CD14-positive monocyte (primary cell): Measurements from ENCODE around the gene WDR38. TPM values are rescaled to one million over a fixed set of nuclear protein-coding genes. Genes with fewer than 3 reads are reported as not detected.

Experiments used
- DNase-seq, 3 donors: peaks; one replicate each; pipeline ENCODE4 v3.0.0-alpha.2; 2011 to 2022
- H2AFZ ChIP-seq: 2 replicates; pipeline ENCODE4 v1.6.0; 2012; ENCODE audit warnings: mild to moderate bottlenecking, low read depth, low read length, inconsistent platforms; ENCODE audit not compliant: insufficient read depth, poor library complexity, severe bottlenecking
- H3K27ac ChIP-seq, 2 donors: 1 replicate in 1 of 2; 2 replicates in 1 of 2; pipeline ENCODE4 v1.5.1; 2012 to 2013; ENCODE audit warnings: low read length in 2 of 2, control low read depth in 1 of 2, inconsistent platforms in 1 of 2, low read depth in 1 of 2, mild to moderate bottlenecking in 1 of 2
- H3K27me3 ChIP-seq, 2 donors: one replicate each; pipeline versions ENCODE4 v1.6.0 to v1.6.1; 2011 to 2013; ENCODE audit warnings: low read length in 2 of 2; ENCODE audit not compliant: control insufficient read depth in 2 of 2, insufficient read depth in 2 of 2
- H3K36me3 ChIP-seq, 2 donors: replicated peaks in 1 of 2; 1 replicate in 1 of 2; 2 replicates in 1 of 2; pipeline versions ENCODE4 v1.5.1 to v1.6.1; 2012 to 2013; ENCODE audit warnings: low read length in 2 of 2, control low read depth in 1 of 2, inconsistent platforms in 1 of 2, mild to moderate bottlenecking in 1 of 2; ENCODE audit not compliant: insufficient read depth in 2 of 2, control insufficient read depth in 1 of 2
- H3K4me1 ChIP-seq, 2 donors: 1 replicate in 1 of 2; 2 replicates in 1 of 2; pipeline versions ENCODE4 v1.5.1 to v1.6.1; 2012 to 2013; ENCODE audit warnings: low read length in 2 of 2, control low read depth in 1 of 2, inconsistent platforms in 1 of 2, mild to moderate bottlenecking in 1 of 2, moderate library complexity in 1 of 2; ENCODE audit not compliant: insufficient read depth in 2 of 2, control insufficient read depth in 1 of 2
- H3K4me2 ChIP-seq: replicated peaks from 2 replicates; pipeline ENCODE3; 2012; ENCODE audit warnings: low read length, moderate library complexity, mild to moderate bottlenecking; ENCODE audit not compliant: poor library complexity, severe bottlenecking; ENCODE audit errors: extremely low read depth
- H3K4me3 ChIP-seq, 3 experiments: fragments of 200-600 bp in 1 of 3; sonication (generic) in 1 of 3; replicated peaks in 1 of 3; 1 replicate in 2 of 3; 2 replicates in 1 of 3; pipeline ENCODE4 v1.5.1; 2011 to 2013; ENCODE audit warnings: low read length in 3 of 3, mild to moderate bottlenecking in 3 of 3, control low read depth in 2 of 3, low read depth in 2 of 3, inconsistent platforms in 1 of 3, moderate library complexity in 1 of 3
- H3K79me2 ChIP-seq: 2 replicates; pipeline ENCODE4 v1.6.0; 2012; ENCODE audit warnings: mild to moderate bottlenecking, control low read depth, inconsistent platforms, low read length, moderate library complexity; ENCODE audit not compliant: insufficient read depth
- H3K9ac ChIP-seq: 2 replicates; pipeline ENCODE4 v1.6.0; 2017; ENCODE audit warnings: low read length, mild to moderate bottlenecking; ENCODE audit not compliant: insufficient read depth, poor library complexity, severe bottlenecking
- H3K9me3 ChIP-seq, 2 donors: replicated peaks in 1 of 2; 1 replicate in 1 of 2; 2 replicates in 1 of 2; pipeline versions ENCODE4 v1.5.1 to v1.6.1; 2012 to 2013; ENCODE audit warnings: low read length in 2 of 2, control low read depth in 1 of 2; ENCODE audit not compliant: control insufficient read depth in 1 of 2, insufficient read depth in 1 of 2
- H4K20me1 ChIP-seq: 2 replicates; pipeline ENCODE4 v1.6.0; 2012; ENCODE audit warnings: mild to moderate bottlenecking, low read length, control low read depth, moderate library complexity; ENCODE audit not compliant: insufficient read depth
- H3K27ac Mint-ChIP-seq, 7 donors: one replicate each; pipeline ENCODE4 v1.8.0; 2020; ENCODE audit warnings: mild to moderate bottlenecking in 7 of 7, mixed read lengths in 7 of 7, moderate library complexity in 6 of 7, inconsistent platforms in 2 of 7
- H3K27me3 Mint-ChIP-seq, 3 donors: one replicate each; pipeline ENCODE4 v1.8.0; 2021 to 2022; ENCODE audit warnings: low read depth in 3 of 3, mild to moderate bottlenecking in 3 of 3, mixed read lengths in 3 of 3, moderate library complexity in 3 of 3, inconsistent platforms in 1 of 3
- H3K36me3 Mint-ChIP-seq, 2 donors: one replicate each; pipeline ENCODE4 v1.8.0; 2020; ENCODE audit warnings: mixed read lengths in 2 of 2, inconsistent platforms in 1 of 2, mild to moderate bottlenecking in 1 of 2
- H3K4me1 Mint-ChIP-seq: one replicate; pipeline ENCODE4 v1.8.0; 2020; ENCODE audit warnings: mild to moderate bottlenecking, mixed read lengths
- H3K4me3 Mint-ChIP-seq, 2 donors: one replicate each; pipeline ENCODE4 v1.8.0; 2020; ENCODE audit warnings: mild to moderate bottlenecking in 2 of 2, mixed read lengths in 2 of 2, moderate library complexity in 1 of 2
- H3K9me3 Mint-ChIP-seq, 7 donors: one replicate each; pipeline ENCODE4 v1.8.0; 2020 to 2022; ENCODE audit warnings: mixed read lengths in 7 of 7, mild to moderate bottlenecking in 6 of 7, moderate library complexity in 6 of 7, inconsistent platforms in 2 of 7
- CTCF ChIP-seq: fragments of 200-600 bp; IDR thresholded peaks from one replicate; pipeline ENCODE4 v1.8.0; 2022; ENCODE audit warnings: antibody characterized with exemption, mild to moderate bottlenecking
- WGBS: methylation state at CpG from one replicate; pipeline ENCODE4 v1.1.5; 2013; ENCODE audit warnings: missing lambda C conversion rate; ENCODE audit not compliant: insufficient coverage; 5-methylcytosine and 5-hydroxymethylcytosine counted together
- intact Hi-C, 2 donors: fragments of 100-400 bp; cut with micrococcal nuclease; formaldehyde crosslinking; loops; one replicate each; pipeline versions ENCODE4 v1.15.0 to v1.15.1; 2023
- polyA plus RNA-seq, 3 donors: library from polyadenylated mRNA; depleted of rRNA in 1 of 3; unstranded in 2 of 3; stranded (reverse) in 1 of 3; fragments of 300-500 nt in 2 of 3; fragments of >200 nt in 1 of 3; fragmentation: Illumina TruSeq in 2 of 3; gene quantifications; 1 replicate in 2 of 3; 2 replicates in 1 of 3; pipeline ENCODE4 v1.2.3, GENCODE V29; 2012 to 2021

WDR38 gene
- polyA plus RNA-seq, 3 donors: not detected

DNA sequence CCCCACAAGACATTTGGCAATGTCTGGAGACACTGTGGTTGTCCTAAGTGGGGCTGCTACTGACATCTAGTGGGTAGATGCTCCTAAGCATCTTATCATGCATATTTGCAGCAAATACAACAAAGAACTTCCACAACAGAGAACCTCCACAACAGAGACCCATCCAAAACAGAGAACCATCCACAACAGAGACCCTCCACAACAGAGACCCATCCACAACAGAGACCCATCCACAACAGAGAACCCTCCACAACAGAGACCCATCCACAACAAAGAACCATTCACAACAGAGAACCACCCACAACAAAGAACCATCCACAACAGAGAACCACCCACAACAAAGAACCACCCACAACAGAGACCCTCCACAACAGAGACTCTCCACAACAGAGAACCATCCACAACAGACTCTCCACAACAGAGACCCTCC is 41.5 kb downstream of the WDR38 start:
- TF ChIP-seq CTCF: no peak
- H4K20me1 ChIP-seq: no peaks in the 10 kb centered on the region
- H3K4me2 ChIP-seq: no peak overlapping the region
- H3K36me3 Mint-ChIP-seq: peaks cover 88 to 96% of the 10 kb centered on the region in 2 donors
- H3K79me2 ChIP-seq: no peaks in the 10 kb centered on the region
- H3K4me1 ChIP-seq: no peaks in the 10 kb centered on the region
- H3K27me3 ChIP-seq: no peaks in the 10 kb centered on the region
- H3K9me3 Mint-ChIP-seq: no peaks in the 10 kb centered on the region
- H3K4me3 Mint-ChIP-seq: no peak overlapping the region
- H3K4me1 Mint-ChIP-seq: no peaks in the 10 kb centered on the region
- H3K4me3 ChIP-seq: no peak overlapping the region
- peaks cover 80 to 96% of the 10 kb centered on the region in 2 donors for H3K36me3 ChIP-seq
- no peak for DNase-seq
- no peak overlapping the region for H3K9ac ChIP-seq
- no peak overlapping the region for H3K27ac ChIP-seq
- intact Hi-C loops: no loop called here
- peak overlapping the region in 2 of 7 donors; percentile 3 to 58 for H3K27ac Mint-ChIP-seq
- H3K9me3 ChIP-seq: no peaks in the 10 kb centered on the region
- peaks cover 0 to 1% (median 0%) of the 10 kb centered on the region in 3 donors for H3K27me3 Mint-ChIP-seq
- no peak overlapping the region for H2AFZ ChIP-seq

- Histone ChIP-seq H3K4me1 (no peaks in the 10 kb centered on the region), H3K27me3 (no peaks in the 10 kb centered on the region), H3K36me3 (peaks cover 66 to 89% of the 10 kb centered on the region in 2 donors), H4K20me1 (no peaks in the 10 kb centered on the region), H3K4me3 (no peak overlapping the region), H3K9me3 (no peaks in the 10 kb centered on the region), H3K27ac (no peak overlapping the region), H2AFZ (no peak overlapping the region), H3K9ac (no peak overlapping the region), H3K79me2 (no peaks in the 10 kb centered on the region), H3K4me2 (no peak overlapping the region)
- no peak for TF ChIP-seq CTCF
- no peak for DNase-seq
- Mint-ChIP-seq H3K9me3 (no peaks in the 10 kb centered on the region), H3K27ac (no peak overlapping the region), H3K4me1 (no peaks in the 10 kb centered on the region), H3K27me3 (no peaks in the 10 kb centered on the region), H3K4me3 (no peak overlapping the region), H3K36me3 (peaks cover 74 to 90% of the 10 kb centered on the region in 2 donors)
- WGBS: no CpG with 5 or more reads among the region's 6 CpGs
- intact Hi-C loops: no loop called here
Measured at GRCh38 chr9:124897570-124898460, 44.6 kb downstream of the WDR38 start.
